HG03025 (cell line): ENCODE measurements around the gene DCAKD.

ENCODE experiments used
- ATAC-seq: cut with Tn5 transposase; IDR thresholded peaks from one replicate; pipeline ENCODE4 v1.9.1; 2021; ENCODE audit warnings: mild to moderate bottlenecking, moderate library complexity; ENCODE audit not compliant: unreplicated experiment, low FRiP score

The DCAKD gene

DNA sequence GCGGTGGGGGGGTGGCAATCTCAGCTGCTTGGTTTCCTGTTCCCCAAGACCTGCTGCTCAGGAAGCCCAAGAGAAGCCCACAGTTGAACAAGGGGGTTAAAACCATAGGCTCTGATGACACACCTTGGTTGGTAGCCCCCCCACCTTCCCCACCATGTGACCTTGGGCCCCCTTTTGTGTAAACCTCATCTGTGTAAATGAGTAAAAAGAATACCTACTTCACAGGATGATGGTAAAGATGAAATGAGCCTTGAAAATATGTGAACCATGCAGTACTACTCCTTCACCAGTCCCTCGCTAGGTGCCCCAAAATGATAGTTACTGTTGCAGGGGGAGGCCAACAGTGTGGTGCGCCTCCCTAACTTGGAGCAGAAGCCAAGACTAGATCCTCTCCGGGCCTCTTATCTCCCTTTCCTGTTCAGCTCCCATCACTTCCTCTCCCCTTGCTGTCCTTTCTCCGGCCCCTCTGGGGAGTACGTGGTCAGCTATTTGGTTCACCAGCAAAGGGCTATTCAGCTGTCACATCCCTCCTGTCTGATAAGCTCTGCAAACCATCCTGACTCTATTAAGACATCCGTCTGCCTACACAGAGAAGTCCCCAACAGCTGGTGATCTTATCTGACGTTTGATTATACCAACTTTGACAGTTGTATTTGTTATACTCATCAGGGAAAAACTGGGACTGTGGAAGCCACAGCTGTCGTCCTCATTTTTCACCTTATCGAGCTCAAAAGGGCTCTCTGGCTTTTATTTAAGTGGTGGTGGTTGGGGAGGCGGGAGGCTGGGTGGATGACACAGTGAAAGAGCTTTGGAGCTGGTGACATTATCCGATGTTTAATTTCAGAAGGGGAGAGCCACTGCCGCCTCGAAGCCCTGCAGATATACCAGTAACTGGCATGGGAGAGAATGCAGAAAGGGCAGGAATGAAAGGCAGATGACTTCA is 19.9 kb downstream of the DCAKD start:
- no peak for ATAC-seq

DNA sequence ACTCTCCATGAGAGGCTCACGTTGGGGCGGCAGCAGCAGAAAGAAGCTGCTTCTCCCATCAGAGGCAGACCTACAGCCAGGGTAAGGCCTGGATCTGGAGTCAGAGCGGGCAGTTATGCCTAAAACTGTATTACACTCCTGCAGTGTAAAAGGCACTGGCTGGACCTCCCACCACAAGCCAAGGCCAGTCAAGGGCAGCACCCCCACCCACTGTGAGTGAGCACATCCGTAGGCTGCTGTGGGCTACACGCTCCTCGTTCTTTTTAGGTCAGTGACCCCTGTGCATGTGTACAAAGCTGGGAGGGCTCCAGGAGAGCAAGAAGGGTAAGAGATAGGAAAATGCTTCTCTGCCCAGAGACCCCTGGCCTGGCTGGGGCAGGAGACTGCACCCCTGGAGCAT is 20.7 kb downstream of the DCAKD start:
- ATAC-seq: no peak

DNA sequence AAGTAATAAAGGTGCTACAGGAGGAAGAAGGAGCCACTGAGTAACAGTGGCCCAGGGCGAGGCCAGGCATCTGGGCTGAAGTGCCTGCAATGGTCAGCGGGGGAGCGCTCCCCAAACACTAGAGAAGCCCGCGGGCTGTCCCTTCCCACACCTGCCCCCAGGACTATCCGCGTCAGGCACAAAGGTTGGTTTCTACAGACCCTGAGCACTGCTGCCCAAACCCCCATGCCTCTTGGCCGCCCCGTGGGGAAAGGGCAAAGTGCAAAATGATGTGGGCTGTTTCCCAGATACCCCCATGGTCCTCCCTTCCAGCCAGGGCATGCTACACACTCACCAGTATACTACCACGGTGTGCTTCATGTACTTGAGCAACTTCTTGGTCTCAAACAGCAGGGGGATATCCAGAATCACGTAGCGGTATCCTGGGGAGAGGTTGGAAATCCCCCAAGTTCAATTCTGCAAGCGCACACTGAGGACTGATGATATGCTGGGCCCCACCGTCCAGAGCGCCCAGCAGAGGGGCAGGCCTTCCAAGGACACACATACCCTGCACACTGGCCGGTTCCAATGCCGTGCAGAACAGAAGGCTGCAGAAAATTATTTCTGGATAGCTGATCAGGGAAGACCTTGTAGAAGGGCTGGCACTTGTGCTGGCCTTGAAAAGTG is 21.5 kb downstream of the DCAKD start:
- no peak for ATAC-seq

DNA sequence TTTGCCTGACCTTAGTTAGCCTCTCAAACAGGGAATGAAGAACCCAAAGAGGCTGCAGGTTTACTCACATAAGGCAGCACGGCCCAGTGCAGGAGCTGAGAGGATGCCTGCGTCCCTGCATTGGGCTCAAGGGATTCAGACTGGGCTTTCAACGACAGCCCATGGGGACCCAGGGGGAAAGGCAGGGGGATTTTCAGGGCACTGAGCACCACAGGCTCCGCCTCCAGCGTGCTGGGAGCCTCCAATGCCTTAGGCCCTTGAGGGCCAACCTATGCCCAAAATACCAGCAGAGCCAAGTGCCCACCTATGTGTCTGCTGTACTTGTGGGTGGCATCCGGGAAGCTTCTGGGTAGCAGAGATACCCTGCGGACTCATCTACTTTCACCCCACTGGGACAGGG is 22.3 kb downstream of the DCAKD start:
- ATAC-seq: no peak

DNA sequence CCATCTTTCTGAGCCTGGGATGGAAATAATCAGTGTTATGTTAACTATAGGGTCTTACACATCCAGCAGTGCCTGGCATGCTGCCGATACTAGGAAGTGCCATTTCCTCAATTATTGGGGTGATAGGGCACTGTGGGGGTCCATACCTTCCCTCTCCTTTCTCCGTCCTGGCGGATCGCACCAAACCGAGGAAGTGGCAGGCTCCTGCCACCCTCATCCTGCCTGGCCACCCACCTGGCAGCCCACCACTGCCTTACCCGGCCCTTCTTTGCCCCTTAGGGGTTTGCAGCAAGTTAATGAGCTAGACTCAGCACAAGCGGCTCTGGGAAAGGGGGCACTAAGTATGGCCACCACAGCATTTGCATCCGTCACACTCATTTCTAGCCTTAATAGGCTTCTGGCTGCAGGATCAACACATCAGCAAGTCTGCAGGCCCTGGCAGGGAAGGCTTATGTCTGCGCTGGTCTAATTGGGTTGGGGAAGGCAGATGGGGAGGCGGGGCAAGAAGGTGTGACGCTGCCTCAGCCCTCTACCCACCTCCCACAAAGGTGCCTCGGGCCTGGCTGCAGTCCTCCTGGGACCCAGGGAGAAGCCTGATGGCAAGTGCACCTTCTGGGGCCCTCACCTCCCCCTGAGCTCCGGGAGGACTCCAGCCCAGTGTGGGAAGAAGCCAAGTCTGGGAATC is 28.6 kb downstream of the DCAKD start:
- no peak for ATAC-seq

DNA sequence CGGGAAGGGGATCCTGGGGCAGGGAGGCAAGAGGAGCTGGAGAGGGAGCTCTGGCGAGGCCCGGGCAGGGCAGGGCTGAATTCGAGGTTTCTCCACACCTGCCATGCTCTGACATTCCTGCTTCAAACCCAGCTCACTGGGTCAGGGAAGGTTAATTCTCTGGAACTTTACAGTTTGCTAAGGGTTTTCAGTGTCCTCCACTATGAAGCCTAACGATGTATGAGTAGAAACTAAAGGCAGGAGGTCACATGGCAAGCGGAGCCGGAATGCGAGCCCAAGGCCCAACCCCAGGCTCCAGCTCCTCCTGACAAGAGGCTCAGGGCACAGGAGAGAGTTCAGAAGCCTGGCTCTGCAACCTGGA is 29.2 kb downstream of the DCAKD start:
- ATAC-seq: no peak

DNA sequence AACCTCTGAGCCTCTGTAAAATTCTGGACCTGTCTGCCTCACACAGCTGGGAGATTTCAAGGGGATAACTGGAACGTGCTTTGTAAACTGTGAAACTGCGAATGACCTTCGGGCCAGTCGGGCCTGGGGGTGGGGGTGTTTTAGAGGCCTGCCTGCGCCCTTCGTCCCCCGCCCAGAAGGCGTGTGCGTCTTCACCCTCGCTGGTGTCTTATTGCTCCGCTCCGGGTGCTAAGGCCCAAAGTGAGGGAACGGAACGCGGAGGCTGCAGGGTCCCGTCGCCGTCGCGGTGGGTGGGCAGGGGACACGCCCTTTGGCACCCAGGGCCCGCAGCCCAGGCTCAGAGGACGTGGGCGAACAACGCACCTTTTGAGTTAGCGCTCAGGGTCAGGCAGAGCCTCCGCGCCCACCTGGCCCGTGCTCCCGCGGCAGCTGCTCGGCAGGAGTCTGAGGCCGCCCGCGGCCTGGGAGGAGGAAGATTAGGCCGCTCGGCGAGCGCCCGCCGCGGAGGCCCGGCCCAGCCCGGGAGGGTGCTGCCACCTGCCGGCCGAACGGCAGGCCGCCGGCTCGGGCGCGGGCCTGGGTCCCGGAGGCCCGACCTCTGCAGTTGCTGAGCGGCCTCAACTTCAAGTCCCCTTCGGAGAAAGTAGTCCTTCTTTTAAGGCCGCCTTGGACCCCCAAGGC is 29.7 kb downstream of the DCAKD start:
- ATAC-seq: peak; percentile 42

DNA sequence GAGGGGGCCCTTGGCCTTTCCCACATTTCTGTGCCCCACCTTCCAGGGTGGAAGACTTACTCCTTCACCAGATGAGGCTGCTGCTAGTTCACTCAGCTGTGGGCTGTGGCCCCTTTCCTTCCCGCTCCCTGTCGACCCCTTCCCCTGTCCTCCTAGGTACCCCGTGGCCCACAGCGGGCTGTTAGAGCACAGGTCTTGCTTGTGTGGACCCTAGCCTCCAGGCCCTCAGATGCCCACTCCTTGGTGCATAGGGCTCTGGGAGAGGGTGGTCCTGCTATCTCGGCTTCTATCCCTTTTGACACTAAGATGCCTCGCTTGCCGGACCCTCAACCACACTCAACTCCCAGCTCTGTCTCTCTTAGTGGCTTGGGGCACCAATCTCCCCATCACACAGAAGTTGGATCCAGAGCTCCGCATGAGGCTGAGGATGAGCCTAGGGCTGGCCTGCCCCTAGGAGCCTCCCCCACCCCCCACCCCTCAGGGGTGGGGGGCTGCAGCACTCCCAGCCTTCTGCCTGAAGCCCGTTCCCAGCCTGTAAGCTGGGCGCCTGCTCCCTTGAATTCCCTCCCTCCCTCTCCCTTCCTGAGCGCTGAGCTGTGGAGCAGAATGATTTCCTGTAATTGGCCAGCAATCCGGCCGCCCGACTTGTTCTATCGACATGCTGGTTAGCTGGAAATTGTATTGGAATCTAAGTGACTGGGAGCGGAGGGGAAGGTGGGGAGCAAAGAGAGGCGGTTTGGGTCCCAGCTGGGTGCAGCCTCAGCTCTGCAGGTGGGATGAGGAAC is 30.9 kb downstream of the DCAKD start:
- no peak for ATAC-seq

DNA sequence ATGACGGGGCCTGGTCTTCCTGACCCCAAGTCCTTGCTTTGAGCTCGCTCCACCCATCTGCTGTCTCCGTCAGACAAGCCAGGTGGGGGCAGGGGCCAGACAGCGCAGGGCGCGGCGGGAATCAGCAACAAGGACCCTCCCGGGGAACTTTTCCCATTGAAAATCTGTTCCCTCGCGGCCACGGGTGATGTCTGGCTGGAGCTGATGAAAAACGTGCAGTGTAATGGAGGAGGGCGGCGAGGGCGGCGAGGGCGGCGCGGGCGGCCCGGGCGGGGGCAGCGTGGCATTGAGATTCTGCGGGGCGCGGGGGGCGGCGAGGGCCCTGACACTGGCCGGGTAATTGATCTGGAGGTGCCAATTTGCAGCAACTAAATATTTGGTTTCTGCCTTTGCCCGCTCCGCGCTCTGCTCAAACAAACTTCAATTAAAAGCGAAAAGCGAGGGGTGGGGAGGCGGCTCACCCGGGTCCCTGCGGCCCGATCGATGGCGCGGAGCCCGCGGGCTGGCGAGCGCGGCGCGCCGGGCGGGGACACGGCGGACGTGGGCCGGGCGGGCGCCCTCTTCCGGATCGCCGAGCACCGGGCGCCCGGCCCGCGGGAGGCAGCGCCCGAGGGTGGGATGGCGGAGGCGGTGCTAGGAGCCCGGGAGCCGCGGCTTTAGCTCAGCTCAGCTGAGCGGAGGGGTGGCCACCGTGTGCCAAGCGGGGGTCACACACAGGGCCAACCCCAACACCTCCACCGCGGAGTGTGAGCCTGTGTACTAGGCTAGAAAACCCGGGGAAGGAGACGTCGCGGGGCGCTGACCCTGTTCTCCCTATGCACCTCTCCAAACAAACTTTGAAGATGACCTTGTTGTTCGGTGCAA is 32.4 kb downstream of the DCAKD start:
- no peak for ATAC-seq

DNA sequence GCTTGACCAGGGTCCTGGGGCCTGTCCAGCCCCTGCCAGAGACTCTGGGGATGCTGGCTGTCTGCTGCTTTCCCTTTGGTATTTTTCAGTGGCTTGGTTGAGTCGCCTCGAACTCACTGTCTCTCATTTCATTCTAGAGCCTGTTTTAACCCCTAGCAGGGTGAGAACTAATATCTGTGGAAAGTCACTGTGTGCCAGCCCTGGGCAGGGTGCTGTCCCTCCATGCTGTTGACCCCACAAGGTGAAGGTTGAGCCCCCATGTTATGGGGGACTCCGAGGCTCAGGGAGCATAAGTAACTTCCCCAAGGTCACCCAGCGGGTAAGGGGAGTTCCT is 33.0 kb downstream of the DCAKD start:
- ATAC-seq: no peak

DNA sequence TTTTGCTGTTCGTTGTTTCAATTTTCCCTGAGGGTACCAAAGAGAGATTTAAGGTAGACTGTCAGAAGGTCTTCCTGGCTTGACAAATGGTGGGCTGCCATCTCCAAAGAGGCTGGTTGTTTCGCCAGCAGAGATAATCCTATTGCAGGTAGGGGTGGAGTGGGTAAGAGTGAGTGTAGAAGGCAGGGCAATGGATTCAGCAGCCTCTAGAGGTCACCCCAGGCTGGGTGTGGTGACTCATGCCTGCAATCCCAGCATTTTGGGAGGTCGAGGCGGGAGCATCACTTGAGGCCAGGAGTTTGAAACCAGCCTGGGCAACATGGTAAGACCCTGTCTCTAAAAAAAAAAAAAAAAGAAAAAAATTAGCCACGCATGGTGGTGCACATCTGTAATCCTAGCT is 34.6 kb downstream of the DCAKD start:
- no peak for ATAC-seq

DNA sequence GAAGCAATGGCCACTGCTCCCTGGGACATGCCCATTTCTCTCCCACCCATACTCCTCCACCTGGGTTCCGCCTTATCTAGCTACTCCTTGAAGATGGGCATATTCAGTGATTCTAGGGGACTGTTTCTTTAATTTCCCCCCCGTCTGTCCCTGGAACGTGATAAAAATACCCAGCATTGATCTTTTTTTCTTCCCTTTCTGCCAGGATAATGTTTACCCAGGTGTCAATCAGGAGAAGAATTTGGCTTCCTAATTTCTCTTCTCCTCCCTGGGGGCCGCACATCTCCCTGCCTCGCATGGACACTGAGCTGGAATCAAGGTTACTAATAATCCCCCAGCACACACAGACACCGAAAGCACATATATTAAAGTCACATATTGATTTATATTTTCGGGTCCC is 35.2 kb downstream of the DCAKD start:
- ATAC-seq: no peak

DNA sequence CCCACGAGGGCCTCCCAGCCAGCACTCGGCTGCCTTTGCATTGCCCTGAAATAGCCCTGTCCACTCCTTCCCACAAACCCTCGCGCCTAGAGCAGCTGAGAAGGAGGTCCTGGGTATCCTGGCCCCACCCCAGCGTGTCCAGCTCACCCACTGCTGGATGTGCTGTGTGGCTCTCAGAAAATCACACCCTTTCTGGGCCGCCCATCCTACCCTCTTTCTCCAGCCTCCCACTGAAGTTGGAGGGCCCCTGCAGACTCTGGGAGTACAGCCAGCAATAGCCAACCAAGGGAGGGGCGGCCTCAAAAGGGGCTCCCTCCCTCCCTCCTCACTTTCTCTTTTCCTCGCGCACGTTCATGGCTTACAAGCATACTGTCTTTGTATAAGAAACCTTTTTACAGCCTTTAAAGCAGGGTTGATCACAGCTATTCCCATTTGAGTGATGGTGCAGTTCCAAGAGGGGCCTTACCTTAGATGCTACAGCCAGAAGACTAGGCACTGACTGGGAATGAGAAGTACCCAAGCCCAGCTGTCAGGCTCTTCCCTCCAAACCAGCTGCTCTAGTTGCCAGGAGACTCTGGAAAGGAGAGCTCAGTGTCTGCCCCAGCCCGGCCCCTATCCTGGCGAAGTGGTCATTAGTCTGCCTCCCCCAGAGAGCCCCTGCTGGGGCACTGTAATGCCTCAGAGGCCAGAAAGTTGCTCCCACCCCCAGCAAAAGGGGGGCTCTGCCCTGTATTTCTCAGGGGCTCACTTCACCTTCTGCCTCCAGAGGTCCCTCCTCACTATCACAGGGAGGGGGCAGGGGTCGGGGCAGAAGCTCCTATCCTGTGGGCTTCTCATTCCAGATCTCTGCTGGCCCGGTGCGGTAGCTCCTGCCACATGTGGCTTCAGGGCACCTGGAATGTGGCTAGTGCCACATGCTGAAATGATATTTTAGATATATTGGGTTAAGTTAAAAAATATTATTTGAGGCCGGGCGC is 38.1 kb downstream of the DCAKD start:
- ATAC-seq: no peak

DNA sequence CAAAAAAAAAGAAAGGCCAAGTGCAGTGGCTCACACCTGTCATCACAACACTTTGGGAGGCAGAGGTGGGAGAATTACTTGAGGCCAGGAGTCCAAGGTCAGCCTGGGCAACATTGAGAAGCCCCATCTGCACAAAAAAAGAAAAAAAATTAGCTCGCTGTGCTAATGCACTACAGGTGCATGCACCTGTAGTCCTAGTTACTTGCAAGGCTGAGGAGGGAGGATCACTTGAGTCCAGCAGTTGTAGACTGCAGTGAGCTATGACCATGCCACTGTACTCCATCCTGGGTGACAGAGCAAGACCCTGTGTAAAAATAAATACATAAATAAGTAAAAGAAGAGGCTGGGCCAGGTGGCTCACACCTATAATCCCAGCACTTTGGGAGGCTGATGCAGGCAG is 39.7 kb downstream of the DCAKD start:
- ATAC-seq: no peak

DNA sequence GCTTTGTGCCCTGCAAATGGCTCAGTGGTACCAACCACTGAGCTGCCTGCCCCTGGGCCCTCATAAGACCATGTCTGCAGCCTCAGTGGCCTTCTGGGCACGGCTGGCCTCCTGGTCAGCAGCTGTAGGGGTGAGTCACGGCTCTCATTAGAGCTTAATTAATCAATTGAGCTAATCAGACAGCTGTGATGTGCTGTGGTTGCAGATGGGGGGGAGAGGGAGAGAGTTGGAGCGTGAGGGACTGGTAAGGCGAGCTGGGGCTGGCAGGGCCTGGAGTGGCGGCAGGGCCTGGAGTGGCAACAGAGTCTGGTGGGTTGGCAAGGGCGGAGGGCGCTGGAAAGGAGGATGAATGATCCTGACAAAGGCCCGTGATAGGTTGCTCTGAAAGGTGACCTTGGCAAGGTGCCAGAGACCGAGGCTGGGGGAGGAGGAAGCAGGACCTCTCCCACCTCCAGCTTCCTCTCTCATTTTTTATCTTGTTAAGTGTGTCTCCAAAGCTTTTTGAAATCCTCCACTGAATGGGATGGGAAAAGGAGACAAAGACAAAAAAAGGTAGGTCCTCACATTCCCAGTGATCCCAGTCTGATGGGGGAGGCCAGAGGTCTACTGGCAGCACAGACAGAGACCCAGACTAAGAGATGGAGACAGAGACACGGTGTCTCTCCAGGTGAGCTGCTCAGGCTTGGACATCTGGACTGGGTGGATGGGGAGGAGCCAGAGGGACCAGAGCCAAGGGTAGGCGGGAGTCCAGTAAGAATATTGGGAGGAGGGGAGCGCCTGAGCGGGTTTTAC is 41.6 kb downstream of the DCAKD start:
- no peak for ATAC-seq

DNA sequence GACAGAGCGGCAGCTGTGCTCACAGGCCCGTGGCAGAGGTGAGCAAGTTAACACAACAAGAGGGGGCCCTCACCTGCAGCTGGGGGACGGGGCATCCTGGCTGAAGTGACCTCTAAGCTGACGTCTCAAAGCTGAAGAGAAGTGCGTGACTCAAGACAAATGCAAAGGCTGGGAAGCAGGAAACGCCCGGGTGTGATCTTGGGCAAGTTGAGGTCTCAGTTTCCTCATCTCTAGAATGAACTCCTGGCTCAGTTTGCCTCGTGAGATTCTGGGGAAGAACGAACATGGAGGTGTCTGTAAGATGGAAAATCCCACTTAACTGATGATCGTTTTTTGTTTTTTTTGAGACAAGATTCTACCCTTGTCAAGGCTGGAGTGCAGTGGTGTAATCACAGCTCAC is 43.2 kb downstream of the DCAKD start:
- ATAC-seq: no peak

DNA sequence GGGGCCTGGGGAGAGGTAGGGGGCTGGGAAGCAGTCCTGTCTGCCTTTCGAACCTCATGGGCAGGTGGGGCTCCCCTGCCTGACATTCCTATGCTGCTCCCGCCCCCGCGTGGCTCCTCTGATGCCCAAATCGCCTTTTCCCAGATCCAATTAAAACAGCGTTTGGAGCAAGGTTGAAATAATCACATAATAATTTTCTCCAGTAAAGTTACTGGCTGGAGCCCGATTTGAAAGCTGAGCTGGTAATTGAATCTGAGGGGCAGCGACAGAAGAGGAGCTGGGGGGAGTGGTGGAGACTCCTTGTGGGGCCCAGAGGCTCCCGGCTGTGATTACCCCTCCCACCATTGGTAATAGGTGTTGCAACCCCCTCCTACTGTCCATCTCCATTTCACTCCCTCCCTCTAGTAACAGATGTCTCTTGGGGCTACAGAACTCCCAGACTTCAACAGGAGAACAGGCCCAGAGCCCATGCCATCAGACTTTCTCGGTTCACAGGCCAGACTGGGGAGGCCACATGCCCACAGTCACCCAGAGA is 44.4 kb downstream of the DCAKD start:
- ATAC-seq: no peak
